RWPE2 (cell line): ENCODE measurements around the gene PDE4D.

Experiments used
- ATAC-seq: fragments of 200-7000 bp; cut with Tn5 transposase; 3 replicates; pipeline ENCODE4 v1.9.1; 2021; ENCODE audit warnings: low read depth
- DNase-seq: peaks from one replicate; pipeline ENCODE4 v3.0.0-alpha.2; 2020; ENCODE audit warnings: low spot score
- H3K27ac ChIP-seq: fragments of 450-650 bp; 2 replicates; pipeline ENCODE4 v1.5.1; 2017; ENCODE audit warnings: mild to moderate bottlenecking; ENCODE audit not compliant: poor library complexity, severe bottlenecking
- H3K27me3 ChIP-seq: fragments of 250-450 bp; sonication (Bioruptor Pico); 2 replicates; pipeline ENCODE4 v1.5.1; 2021; ENCODE audit warnings: mild to moderate bottlenecking, moderate library complexity; ENCODE audit not compliant: insufficient read depth, poor library complexity, severe bottlenecking
- H3K36me3 ChIP-seq: fragments of 250-450 bp; sonication (Bioruptor Pico); 2 replicates; pipeline ENCODE4 v1.5.1; 2020; ENCODE audit warnings: low read depth, mild to moderate bottlenecking, moderate library complexity
- H3K4me1 ChIP-seq: fragments of 250-450 bp; sonication (Bioruptor Pico); 2 replicates; pipeline ENCODE4 v1.5.1; 2021; ENCODE audit warnings: mild to moderate bottlenecking, moderate library complexity; ENCODE audit not compliant: insufficient read depth, poor library complexity, severe bottlenecking
- H3K4me3 ChIP-seq: fragments of 250-450 bp; sonication (Bioruptor Pico); 2 replicates; pipeline ENCODE4 v1.5.1; 2021; ENCODE audit warnings: mild to moderate bottlenecking, moderate library complexity; ENCODE audit not compliant: severe bottlenecking
- H3K9me3 ChIP-seq: fragments of 250-450 bp; sonication (Bioruptor Pico); 2 replicates; pipeline ENCODE4 v1.5.1; 2021; ENCODE audit warnings: mild to moderate bottlenecking, moderate library complexity; ENCODE audit not compliant: severe bottlenecking
- TF ChIP-seq, protein P1 (sequence below): fragments of 450-650 bp; IDR thresholded peaks from one replicate; pipeline ENCODE4 v1.5.1; 2017; ENCODE audit warnings: mild to moderate bottlenecking, moderate library complexity; ENCODE audit not compliant: poor library complexity, severe bottlenecking

The PDE4D gene

DNA sequence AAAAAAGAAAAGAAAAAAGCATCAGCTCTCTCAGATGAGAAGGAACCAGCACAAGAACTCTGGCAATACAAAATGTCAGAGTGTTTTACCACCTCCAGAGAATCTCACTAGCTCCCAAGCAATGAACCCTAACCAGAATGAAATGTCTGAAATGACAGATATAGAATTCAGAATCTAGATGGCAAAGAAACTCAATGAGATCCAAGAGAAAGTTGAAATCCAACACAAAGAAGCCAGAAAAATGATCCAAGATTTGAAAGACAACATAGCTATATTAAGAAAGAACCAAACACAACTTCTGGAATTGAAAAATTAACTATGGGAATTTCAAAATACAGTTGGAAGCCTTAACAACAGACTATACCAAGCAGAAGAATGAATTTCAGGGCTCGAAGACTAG lies 396.3 kb downstream of the PDE4D start:
- Histone ChIP-seq H3K9me3 (no peaks in the 10 kb centered on the region), H3K4me3 (no peak overlapping the region), H3K27ac (no peak overlapping the region), H3K4me1 (no peaks in the 10 kb centered on the region), H3K36me3 (no peaks in the 10 kb centered on the region), H3K27me3 (no peaks in the 10 kb centered on the region)
- TF ChIP-seq, protein P1, sequence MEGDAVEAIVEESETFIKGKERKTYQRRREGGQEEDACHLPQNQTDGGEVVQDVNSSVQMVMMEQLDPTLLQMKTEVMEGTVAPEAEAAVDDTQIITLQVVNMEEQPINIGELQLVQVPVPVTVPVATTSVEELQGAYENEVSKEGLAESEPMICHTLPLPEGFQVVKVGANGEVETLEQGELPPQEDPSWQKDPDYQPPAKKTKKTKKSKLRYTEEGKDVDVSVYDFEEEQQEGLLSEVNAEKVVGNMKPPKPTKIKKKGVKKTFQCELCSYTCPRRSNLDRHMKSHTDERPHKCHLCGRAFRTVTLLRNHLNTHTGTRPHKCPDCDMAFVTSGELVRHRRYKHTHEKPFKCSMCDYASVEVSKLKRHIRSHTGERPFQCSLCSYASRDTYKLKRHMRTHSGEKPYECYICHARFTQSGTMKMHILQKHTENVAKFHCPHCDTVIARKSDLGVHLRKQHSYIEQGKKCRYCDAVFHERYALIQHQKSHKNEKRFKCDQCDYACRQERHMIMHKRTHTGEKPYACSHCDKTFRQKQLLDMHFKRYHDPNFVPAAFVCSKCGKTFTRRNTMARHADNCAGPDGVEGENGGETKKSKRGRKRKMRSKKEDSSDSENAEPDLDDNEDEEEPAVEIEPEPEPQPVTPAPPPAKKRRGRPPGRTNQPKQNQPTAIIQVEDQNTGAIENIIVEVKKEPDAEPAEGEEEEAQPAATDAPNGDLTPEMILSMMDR: no peak
- DNase-seq: no peak
- no peak for ATAC-seq

DNA sequence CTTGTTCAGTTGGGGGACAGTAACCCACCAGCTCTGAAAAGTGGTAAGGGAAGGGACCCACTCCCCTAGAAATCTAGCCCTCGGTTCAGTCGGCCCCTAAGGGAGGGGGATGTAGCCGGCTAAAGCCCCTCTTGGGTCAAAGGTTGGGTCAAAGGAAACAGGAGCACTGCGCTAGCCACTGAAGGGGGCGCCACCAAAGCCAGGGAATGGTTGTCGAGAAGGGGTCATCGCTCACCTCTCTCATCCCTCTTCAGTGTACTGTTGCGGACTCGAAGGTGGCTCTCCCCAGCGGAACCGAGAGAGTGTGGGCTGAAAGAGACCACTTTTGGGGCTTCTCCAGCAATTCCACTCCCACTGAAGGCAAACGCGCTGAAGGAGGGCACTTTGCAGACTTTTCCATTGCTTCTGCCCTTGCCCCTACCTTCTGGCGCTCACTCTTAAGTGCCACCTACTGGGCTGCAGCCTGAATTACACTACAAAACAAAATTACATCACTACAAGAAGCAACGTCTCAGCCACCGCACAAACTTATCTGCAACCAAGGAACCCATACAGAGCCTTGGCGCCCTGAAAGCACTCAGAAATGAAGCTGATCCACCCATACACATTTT lies 396.9 kb downstream of the PDE4D start:
- TF ChIP-seq, protein P1: peak; percentile 49
- Histone ChIP-seq H3K27me3 (no peaks in the 10 kb centered on the region), H3K4me3 (no peak overlapping the region), H3K36me3 (no peaks in the 10 kb centered on the region), H3K4me1 (no peaks in the 10 kb centered on the region), H3K9me3 (no peaks in the 10 kb centered on the region), H3K27ac (no peak overlapping the region)
- ATAC-seq: no peak
- peak; percentile 49 for DNase-seq

GRCh38 chr5:59491945-59492344 lies 401.6 kb downstream of the PDE4D start:
- no peaks in the 10 kb centered on the region for H3K9me3 ChIP-seq
- no peak overlapping the region for H3K27ac ChIP-seq
- H3K4me1 ChIP-seq: no peaks in the 10 kb centered on the region
- no peaks in the 10 kb centered on the region for H3K36me3 ChIP-seq
- no peak overlapping the region for H3K4me3 ChIP-seq
- H3K27me3 ChIP-seq: no peaks in the 10 kb centered on the region
- ATAC-seq (no peak), DNase-seq (no peak)
- TF ChIP-seq, protein P1: no peak

GRCh38 chr5:59489551-59489950 lies 404.0 kb downstream of the PDE4D start:
- H3K36me3 ChIP-seq: no peaks in the 10 kb centered on the region
- no peak overlapping the region for H3K4me3 ChIP-seq
- DNase-seq: no peak
- peaks cover 5% of the 10 kb centered on the region for H3K4me1 ChIP-seq
- no peak for ATAC-seq
- no peaks in the 10 kb centered on the region for H3K9me3 ChIP-seq
- TF ChIP-seq, protein P1: no peak
- no peaks in the 10 kb centered on the region for H3K27me3 ChIP-seq
- no peak overlapping the region for H3K27ac ChIP-seq
